Transverse colon (tissue), 3 donors: Measurements from ENCODE around the gene TRPM6.

Source experiments
- CTCF ChIP-seq, 5 experiments: fragments of 200-600 bp in 3 of 5; fragments of 450-650 bp in 2 of 5; sonication (generic) in 3 of 5; IDR thresholded peaks; 1 replicate in 2 of 5; 2 replicates in 3 of 5; pipeline ENCODE4 v1.5.1; 2016 to 2017; ENCODE audit warnings: antibody characterized with exemption in 5 of 5, inconsistent platforms in 3 of 5, mild to moderate bottlenecking in 2 of 5, moderate library complexity in 1 of 5
- EP300 ChIP-seq: sonication (generic); formaldehyde crosslinking; IDR thresholded peaks from one replicate; pipeline ENCODE4 v1.6.1; 2017; ENCODE audit warnings: antibody characterized with exemption, low read depth
- POLR2A ChIP-seq: fragments of 450-650 bp; IDR thresholded peaks from one replicate; pipeline ENCODE4 v1.6.1; 2016; ENCODE audit warnings: antibody characterized with exemption, mild to moderate bottlenecking, moderate library complexity

- TF ChIP-seq CTCF (IDR thresholded peaks at IDR 0.05), result no peak
- no peak for TF ChIP-seq POLR2A
- TF ChIP-seq EP300, result no peak
Measured at GRCh38 chr9:74824654-74825053, 63.1 kb downstream of the TRPM6 start.
